K562 (cell line): ENCODE results near the gene ARHGAP26. TPM values are rescaled to one million over a fixed set of nuclear protein-coding genes. Genes with fewer than 3 reads are reported as not detected.

Experiments used
- ELK3 ChIP-seq: fragments of 450-650 bp; formaldehyde crosslinking; IDR thresholded peaks from 2 replicates; pipeline ENCODE4 v1.4.0; 2020; ENCODE audit warnings: mild to moderate bottlenecking
- RREB1 ChIP-seq: fragments of 250-450 bp; sonication (Bioruptor Pico); IDR thresholded peaks from 2 replicates; pipeline ENCODE4 v1.4.0; 2020
- polyA plus RNA-seq, 8 experiments: library from polyadenylated mRNA; depleted of rRNA in 4 of 8; stranded (reverse) in 5 of 8; unstranded in 3 of 8; fragments of >200 nt; fragmentation: Nextera tagmentation in 2 of 8; fragmentation: Illumina TruSeq in 1 of 8; extraction: Ambion mirVana in 2 of 8; extraction: Trizol in 1 of 8; gene quantifications; 2 replicates each; pipeline versions ENCODE4 v1.2.1 to v1.2.3, GENCODE V29; 2011 to 2014; ENCODE audit warnings: inconsistent platforms in 1 of 8, missing spikeins in 1 of 8
- total RNA-seq, 7 experiments: library from RNA; depleted of rRNA in 6 of 7; stranded (reverse); fragments of >200 nt in 6 of 7; fragmentation: Illumina TruSeq in 2 of 7; extraction: Trizol in 2 of 7; gene quantifications; 2 replicates each; pipeline versions ENCODE4 v1.2.1 to v1.2.3, GENCODE V29; 2011 to 2021; ENCODE audit warnings: low replicate concordance in 1 of 7

Gene ARHGAP26
- total and polyA plus RNA-seq, 9 of the 15 experiments (the other 6 are each of a cell fraction or from before 2014, with no cell fraction given): 0.13 to 1.1 (median 0.55) TPM

GRCh38 chr5:142920849-142921612 lies 150.9 kb downstream of the ARHGAP26 start (continued):
- TF ChIP-seq ELK3 (CRISPR knock-in tag) (no peak), RREB1 (no peak)
